ENCODE results near the gene CWC27.

The CWC27 gene

GRCh38 chr5:64836190-64836755 lies 67.5 kb downstream of the CWC27 start:
- TF ChIP-seq CTCF (IDR thresholded peaks at IDR 0.05): no peak
- no peak overlapping the region for H3K27ac ChIP-seq
- H3K4me1 ChIP-seq (ENCODE audit: control insufficient read depth in 1 of 2, insufficient read depth in 1 of 2, low read depth in 1 of 2, low read length in 1 of 2): no peaks in the 10 kb centered on the region
- H3K27me3 ChIP-seq: no peaks in the 10 kb centered on the region
- no peaks in the 10 kb centered on the region for H3K9me3 ChIP-seq
- no peaks in the 10 kb centered on the region for H3K36me3 ChIP-seq
- no peak overlapping the region for H3K4me3 ChIP-seq (ENCODE audit: low read depth in 1 of 2, low read length in 1 of 2)

GRCh38 chr5:64836786-64837185 lies 68.1 kb downstream of the CWC27 start:
- Histone ChIP-seq H3K27me3 (no peaks in the 10 kb centered on the region), H3K4me1 (ENCODE audit: control insufficient read depth in 1 of 2, insufficient read depth in 1 of 2, low read depth in 1 of 2, low read length in 1 of 2) (no peaks in the 10 kb centered on the region)

GRCh38 chr5:64838376-64838775 lies 69.6 kb downstream of the CWC27 start:
- H3K4me3 ChIP-seq (ENCODE audit: low read depth in 1 of 2, low read length in 1 of 2): no peak overlapping the region
- no peak for TF ChIP-seq CTCF (IDR thresholded peaks at IDR 0.05)
- H3K4me1 ChIP-seq (ENCODE audit: control insufficient read depth in 1 of 2, insufficient read depth in 1 of 2, low read depth in 1 of 2, low read length in 1 of 2): no peaks in the 10 kb centered on the region
- no peaks in the 10 kb centered on the region for H3K36me3 ChIP-seq
- H3K27ac ChIP-seq: no peak overlapping the region
- H3K9me3 ChIP-seq: no peaks in the 10 kb centered on the region
- no peaks in the 10 kb centered on the region for H3K27me3 ChIP-seq

More at GRCh38 chr5:64836786-64837185, 68.1 kb downstream of the CWC27 start:
- Histone ChIP-seq H3K4me3 (ENCODE audit: low read depth in 1 of 2, low read length in 1 of 2) (no peak overlapping the region), H3K27ac (no peak overlapping the region), H3K36me3 (no peaks in the 10 kb centered on the region), H3K9me3 (no peaks in the 10 kb centered on the region)
- no peak for TF ChIP-seq CTCF (IDR thresholded peaks at IDR 0.05)

GRCh38 chr5:64838803-64839202 lies 70.1 kb downstream of the CWC27 start:
- Histone ChIP-seq H3K9me3 (no peaks in the 10 kb centered on the region), H3K4me3 (ENCODE audit: low read depth in 1 of 2, low read length in 1 of 2) (no peak overlapping the region), H3K27ac (no peak overlapping the region), H3K27me3 (no peaks in the 10 kb centered on the region), H3K36me3 (no peaks in the 10 kb centered on the region), H3K4me1 (ENCODE audit: control insufficient read depth in 1 of 2, insufficient read depth in 1 of 2, low read depth in 1 of 2, low read length in 1 of 2) (no peaks in the 10 kb centered on the region)
- TF ChIP-seq CTCF (IDR thresholded peaks at IDR 0.05): no peak

- peaks cover 6% of the 10 kb centered on the region for H3K9me3 ChIP-seq
- TF ChIP-seq CTCF (IDR thresholded peaks at IDR 0.05): no peak
- H3K4me3 ChIP-seq (ENCODE audit: low read depth in 1 of 2, low read length in 1 of 2): no peak overlapping the region
- H3K27me3 ChIP-seq: no peaks in the 10 kb centered on the region
- H3K27ac ChIP-seq: no peak overlapping the region
- no peaks in the 10 kb centered on the region for H3K4me1 ChIP-seq (ENCODE audit: control insufficient read depth in 1 of 2, insufficient read depth in 1 of 2, low read depth in 1 of 2, low read length in 1 of 2)
- no peaks in the 10 kb centered on the region for H3K36me3 ChIP-seq
Measured at GRCh38 chr5:64839936-64840335, 71.2 kb downstream of the CWC27 start.

- no peaks in the 10 kb centered on the region for H3K27me3 ChIP-seq
- no peak for TF ChIP-seq CTCF (IDR thresholded peaks at IDR 0.05)
- H3K27ac ChIP-seq: no peak overlapping the region
- no peak overlapping the region for H3K4me3 ChIP-seq (ENCODE audit: low read depth in 1 of 2, low read length in 1 of 2)
- H3K36me3 ChIP-seq: no peaks in the 10 kb centered on the region
- H3K9me3 ChIP-seq: peaks cover 6% of the 10 kb centered on the region
- no peaks in the 10 kb centered on the region for H3K4me1 ChIP-seq (ENCODE audit: control insufficient read depth in 1 of 2, insufficient read depth in 1 of 2, low read depth in 1 of 2, low read length in 1 of 2)
Measured at GRCh38 chr5:64840958-64841357, 72.2 kb downstream of the CWC27 start.
